H9 (cell line): ENCODE measurements around the gene RUNX2. TPM values are rescaled to one million over a fixed set of nuclear protein-coding genes. Genes with fewer than 3 reads are reported as not detected.

Source experiments
- DNase-seq: peaks from one replicate; pipeline ENCODE4 v3.0.0-alpha.2; 2017
- H2AFZ ChIP-seq: one replicate; pipeline ENCODE4 v1.6.1; 2013; ENCODE audit warnings: mild to moderate bottlenecking, low read length, control low read depth, moderate library complexity
- H2AK5ac ChIP-seq: 2 replicates; pipeline ENCODE4 v1.6.1; 2013; ENCODE audit warnings: low read length, control low read depth, mixed read lengths; ENCODE audit not compliant: insufficient read length
- H2BK120ac ChIP-seq: one replicate; pipeline ENCODE4 v1.6.1; 2013; ENCODE audit warnings: low read depth, mild to moderate bottlenecking, low read length, control low read depth, inconsistent platforms; ENCODE audit not compliant: poor library complexity, severe bottlenecking
- H2BK12ac ChIP-seq: 2 replicates; pipeline ENCODE4 v1.6.1; 2013; ENCODE audit warnings: low read length, control low read depth, mixed read lengths, low read depth; ENCODE audit not compliant: insufficient read length
- H2BK15ac ChIP-seq: 2 replicates; pipeline ENCODE4 v1.6.1; 2013; ENCODE audit warnings: low read depth, low read length, control low read depth
- H2BK20ac ChIP-seq: one replicate; pipeline ENCODE4 v1.6.1; 2013; ENCODE audit warnings: low read depth, mild to moderate bottlenecking, low read length, control low read depth, inconsistent platforms; ENCODE audit not compliant: poor library complexity, severe bottlenecking
- H2BK5ac ChIP-seq: 2 replicates; pipeline ENCODE4 v1.6.1; 2013; ENCODE audit warnings: low read length, control low read depth, mixed read lengths; ENCODE audit not compliant: insufficient read length
- H3K14ac ChIP-seq: 2 replicates; pipeline ENCODE4 v1.6.1; 2013; ENCODE audit warnings: low read length, control low read depth; ENCODE audit not compliant: insufficient read depth
- H3K18ac ChIP-seq: 2 replicates; pipeline ENCODE4 v1.6.1; 2013; ENCODE audit warnings: low read depth, mild to moderate bottlenecking, mixed read lengths, low read length, control low read depth; ENCODE audit not compliant: insufficient read length
- H3K23ac ChIP-seq: 2 replicates; pipeline ENCODE4 v1.6.1; 2013; ENCODE audit warnings: low read length, control low read depth, mixed read lengths, low read depth; ENCODE audit not compliant: insufficient read length
- H3K23me2 ChIP-seq: 2 replicates; pipeline ENCODE4 v1.6.1; 2013; ENCODE audit warnings: low read depth, mild to moderate bottlenecking, mixed read lengths, low read length, control low read depth; ENCODE audit not compliant: insufficient read length, poor library complexity, severe bottlenecking
- H3K27ac ChIP-seq: 2 replicates; pipeline ENCODE4 v1.5.1; 2013; ENCODE audit warnings: low read length, control low read depth, mixed read lengths, low read depth; ENCODE audit not compliant: insufficient read length
- H3K27me3 ChIP-seq: 2 replicates; pipeline ENCODE4 v1.6.1; 2013; ENCODE audit warnings: low read length, control low read depth, inconsistent platforms; ENCODE audit not compliant: insufficient read depth
- H3K4ac ChIP-seq: 2 replicates; pipeline ENCODE4 v1.6.1; 2013; ENCODE audit warnings: low read depth, mild to moderate bottlenecking, control low read depth, inconsistent platforms, low read length, moderate library complexity
- H3K4me1 ChIP-seq: 2 replicates; pipeline ENCODE4 v1.6.1; 2013; ENCODE audit warnings: low read length, control low read depth, inconsistent platforms; ENCODE audit not compliant: insufficient read depth
- H3K4me2 ChIP-seq: 2 replicates; pipeline ENCODE4 v1.6.1; 2013; ENCODE audit warnings: low read length, control low read depth, mixed read lengths; ENCODE audit not compliant: insufficient read length, insufficient read depth
- H3K56ac ChIP-seq: 2 replicates; pipeline ENCODE4 v1.6.1; 2013; ENCODE audit warnings: low read depth, mild to moderate bottlenecking, mixed read lengths, low read length, control low read depth; ENCODE audit not compliant: insufficient read length
- H3K79me1 ChIP-seq: 2 replicates; pipeline ENCODE4 v1.6.1; 2013; ENCODE audit warnings: low read depth, mild to moderate bottlenecking, moderate library complexity, low read length, control low read depth, inconsistent platforms; ENCODE audit not compliant: insufficient read depth, poor library complexity, severe bottlenecking
- H3K79me2 ChIP-seq: 2 replicates; pipeline ENCODE4 v1.6.1; 2013; ENCODE audit warnings: low read length, control low read depth, inconsistent platforms; ENCODE audit not compliant: insufficient read depth
- H3K9ac ChIP-seq: 2 replicates; pipeline ENCODE4 v1.6.1; 2013; ENCODE audit warnings: low read length, control low read depth, mixed read lengths; ENCODE audit not compliant: insufficient read length; ENCODE audit errors: extremely low read depth
- H3K9me3 ChIP-seq: one replicate; pipeline ENCODE4 v1.6.1; 2013; ENCODE audit warnings: low read depth, low read length, inconsistent platforms; ENCODE audit not compliant: control insufficient read depth
- H3T11ph ChIP-seq: one replicate; pipeline ENCODE4 v1.6.1; 2013; ENCODE audit warnings: mild to moderate bottlenecking, low read length, control low read depth, inconsistent platforms
- H4K20me1 ChIP-seq: one replicate; pipeline ENCODE4 v1.6.1; 2013; ENCODE audit not compliant: control insufficient read depth, insufficient read length, insufficient read depth
- H4K5ac ChIP-seq: 2 replicates; pipeline ENCODE4 v1.6.1; 2013; ENCODE audit warnings: low read depth, mild to moderate bottlenecking, mixed read lengths, low read length, control low read depth; ENCODE audit not compliant: insufficient read length
- H4K8ac ChIP-seq: replicated peaks from 2 replicates; pipeline ENCODE4 v1.6.1; 2013; ENCODE audit warnings: low read length, control low read depth, mixed read lengths, low read depth; ENCODE audit not compliant: insufficient read length
- H4K91ac ChIP-seq: 2 replicates; pipeline ENCODE4 v1.6.1; 2013; ENCODE audit warnings: low read depth, mild to moderate bottlenecking, moderate library complexity, mixed read lengths, low read length, control low read depth; ENCODE audit not compliant: insufficient read length
- H3K27ac Mint-ChIP-seq, 3 experiments: 2 replicates in 2 of 3; 3 replicates in 1 of 3; pipeline ENCODE4 v1.8.0; 2020 to 2021; ENCODE audit warnings: mixed read lengths in 3 of 3, mild to moderate bottlenecking in 1 of 3, moderate library complexity in 1 of 3
- H3K27me3 Mint-ChIP-seq: 2 replicates; pipeline ENCODE4 v1.8.0; 2021; ENCODE audit warnings: low read depth, mild to moderate bottlenecking, moderate library complexity, mixed read lengths
- H3K36me3 Mint-ChIP-seq, 3 experiments: 2 replicates in 2 of 3; 3 replicates in 1 of 3; pipeline ENCODE4 v1.8.0; 2020 to 2021; ENCODE audit warnings: low read depth in 3 of 3, mixed read lengths in 3 of 3; ENCODE audit not compliant: insufficient read depth in 1 of 3
- H3K4me1 Mint-ChIP-seq, 2 experiments: 2 replicates each; pipeline ENCODE4 v1.8.0; 2020; ENCODE audit warnings: mixed read lengths in 2 of 2
- H3K4me3 Mint-ChIP-seq, 2 experiments: 2 replicates in 1 of 2; 3 replicates in 1 of 2; pipeline ENCODE4 v1.8.0; 2020 to 2021; ENCODE audit warnings: mild to moderate bottlenecking in 2 of 2, mixed read lengths in 2 of 2, moderate library complexity in 1 of 2
- H3K9me3 Mint-ChIP-seq, 2 experiments: 2 replicates in 1 of 2; 3 replicates in 1 of 2; pipeline ENCODE4 v1.8.0; 2020; ENCODE audit warnings: mild to moderate bottlenecking in 2 of 2, mixed read lengths in 2 of 2, moderate library complexity in 1 of 2
- CTCF ChIP-seq: fragments of 200-600 bp; sonication (generic); conservative IDR thresholded peaks from 3 replicates; pipeline ENCODE4 v1.8.0; 2021; ENCODE audit warnings: antibody characterized with exemption, mild to moderate bottlenecking
- WGBS: extraction: QIAGEN DNeasy Blood & Tissue Kit; methylation state at CpG from one replicate; pipeline ENCODE4 v1.1.7; 2013; ENCODE audit warnings: missing lambda C conversion rate, low lambda C conversion rate, mixed read lengths; ENCODE audit not compliant: insufficient read length; ENCODE audit errors: extremely low coverage; 5-methylcytosine and 5-hydroxymethylcytosine counted together
- total RNA-seq: library from RNA; stranded (reverse); gene quantifications from 2 replicates; pipeline ENCODE4 v1.2.1, GENCODE V29; 2021

The RUNX2 gene
- total RNA-seq, 1 experiment from 2014 or later = 0.15 TPM

DNA sequence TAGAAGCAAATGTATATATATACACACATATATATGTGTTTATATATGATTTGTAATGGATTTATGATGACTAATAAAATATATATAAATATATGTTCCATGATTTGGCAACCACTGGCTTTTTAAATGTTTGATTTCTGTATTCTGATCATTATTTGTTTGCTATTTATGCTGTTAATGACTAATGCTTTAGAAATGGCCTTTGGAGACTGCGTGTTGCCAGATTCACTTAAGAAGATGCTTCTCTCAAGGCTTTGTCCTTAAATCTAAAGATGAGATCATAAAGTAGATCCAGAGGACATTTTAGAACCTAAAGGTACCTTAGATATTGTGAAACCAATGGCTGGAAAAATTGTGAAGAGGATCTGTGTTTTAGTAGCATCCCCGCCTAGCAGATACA, 165.6 kb downstream of the RUNX2 start:
- H3K23ac ChIP-seq = no peak overlapping the region
- H3K23me2 ChIP-seq = no peaks in the 10 kb centered on the region
- H3K18ac ChIP-seq = no peak overlapping the region
- H3K4ac ChIP-seq = no peak overlapping the region
- H3K56ac ChIP-seq = no peak overlapping the region
- H2BK5ac ChIP-seq = no peak overlapping the region
- Mint-ChIP-seq H3K36me3 (no peaks in the 10 kb centered on the region), H3K27ac (no peak overlapping the region), H3K4me3 (no peak overlapping the region), H3K27me3 (no peaks in the 10 kb centered on the region; the same call in 1 of the 2 replicates), H3K9me3 (no peaks in the 10 kb centered on the region; a peak in 1 of 5 replicates), H3K4me1 (peaks cover 5% of the 10 kb centered on the region in 2 experiments)
- no peak overlapping the region for H2BK12ac ChIP-seq
- H3K4me1 ChIP-seq = no peaks in the 10 kb centered on the region
- no peak overlapping the region for H4K8ac ChIP-seq
- DNase-seq = no peak
- H2AK5ac ChIP-seq = no peak overlapping the region
- H2AFZ ChIP-seq = no peak overlapping the region
- no peak overlapping the region for H2BK120ac ChIP-seq
- H3K27me3 ChIP-seq = no peaks in the 10 kb centered on the region
- H3K4me2 ChIP-seq = no peak overlapping the region
- no peaks in the 10 kb centered on the region for H3K79me2 ChIP-seq
- H4K5ac ChIP-seq = no peak overlapping the region
- no peak overlapping the region for H2BK20ac ChIP-seq
- no peak overlapping the region for H2BK15ac ChIP-seq
- WGBS = no CpG with 5 or more reads among the region's 2 CpGs
- no peak for TF ChIP-seq CTCF
- no peak overlapping the region for H3K14ac ChIP-seq
- no peaks in the 10 kb centered on the region for H4K20me1 ChIP-seq
- H4K91ac ChIP-seq = no peak overlapping the region
- no peak overlapping the region for H3T11ph ChIP-seq
- no peak overlapping the region for H3K27ac ChIP-seq
- H3K79me1 ChIP-seq = no peaks in the 10 kb centered on the region
- H3K9ac ChIP-seq = no peak overlapping the region
- no peaks in the 10 kb centered on the region for H3K9me3 ChIP-seq
